ENCODE data around the gene PDK1. TPM values are rescaled to one million over a fixed set of nuclear protein-coding genes. Genes with fewer than 3 reads are reported as not detected.

Gene PDK1
- total and polyA plus RNA-seq, 11 donors, result 6.7 to 69.0 (median 49.5) TPM

GRCh38 chr2:172655091-172655837 lies 99.4 kb downstream of the PDK1 start:
- Histone ChIP-seq H3K27me3 (no peaks in the 10 kb centered on the region), H3K36me3 (no peaks in the 10 kb centered on the region), H3K9me3 (peaks cover 0 to 60% (median 6%) of the 10 kb centered on the region in 12 donors), H3K4me3 (no peak overlapping the region), H3K4me1 (no peaks in the 10 kb centered on the region), H3K27ac (no peak overlapping the region)
- no peak for TF ChIP-seq POLR2A (IDR thresholded peaks at IDR 0.05)
- TF ChIP-seq, protein P1, sequence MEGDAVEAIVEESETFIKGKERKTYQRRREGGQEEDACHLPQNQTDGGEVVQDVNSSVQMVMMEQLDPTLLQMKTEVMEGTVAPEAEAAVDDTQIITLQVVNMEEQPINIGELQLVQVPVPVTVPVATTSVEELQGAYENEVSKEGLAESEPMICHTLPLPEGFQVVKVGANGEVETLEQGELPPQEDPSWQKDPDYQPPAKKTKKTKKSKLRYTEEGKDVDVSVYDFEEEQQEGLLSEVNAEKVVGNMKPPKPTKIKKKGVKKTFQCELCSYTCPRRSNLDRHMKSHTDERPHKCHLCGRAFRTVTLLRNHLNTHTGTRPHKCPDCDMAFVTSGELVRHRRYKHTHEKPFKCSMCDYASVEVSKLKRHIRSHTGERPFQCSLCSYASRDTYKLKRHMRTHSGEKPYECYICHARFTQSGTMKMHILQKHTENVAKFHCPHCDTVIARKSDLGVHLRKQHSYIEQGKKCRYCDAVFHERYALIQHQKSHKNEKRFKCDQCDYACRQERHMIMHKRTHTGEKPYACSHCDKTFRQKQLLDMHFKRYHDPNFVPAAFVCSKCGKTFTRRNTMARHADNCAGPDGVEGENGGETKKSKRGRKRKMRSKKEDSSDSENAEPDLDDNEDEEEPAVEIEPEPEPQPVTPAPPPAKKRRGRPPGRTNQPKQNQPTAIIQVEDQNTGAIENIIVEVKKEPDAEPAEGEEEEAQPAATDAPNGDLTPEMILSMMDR (IDR thresholded peaks at IDR 0.05), result no peak
- WGBS, 4 donors, result 81 to 84% (median 83%) methylated on average over 6 to 8 of the region's 8 CpGs
- intact Hi-C loops (cut with DNase I), result no loop called here
- ATAC-seq (no peak), DNase-seq (no peak)

DNA sequence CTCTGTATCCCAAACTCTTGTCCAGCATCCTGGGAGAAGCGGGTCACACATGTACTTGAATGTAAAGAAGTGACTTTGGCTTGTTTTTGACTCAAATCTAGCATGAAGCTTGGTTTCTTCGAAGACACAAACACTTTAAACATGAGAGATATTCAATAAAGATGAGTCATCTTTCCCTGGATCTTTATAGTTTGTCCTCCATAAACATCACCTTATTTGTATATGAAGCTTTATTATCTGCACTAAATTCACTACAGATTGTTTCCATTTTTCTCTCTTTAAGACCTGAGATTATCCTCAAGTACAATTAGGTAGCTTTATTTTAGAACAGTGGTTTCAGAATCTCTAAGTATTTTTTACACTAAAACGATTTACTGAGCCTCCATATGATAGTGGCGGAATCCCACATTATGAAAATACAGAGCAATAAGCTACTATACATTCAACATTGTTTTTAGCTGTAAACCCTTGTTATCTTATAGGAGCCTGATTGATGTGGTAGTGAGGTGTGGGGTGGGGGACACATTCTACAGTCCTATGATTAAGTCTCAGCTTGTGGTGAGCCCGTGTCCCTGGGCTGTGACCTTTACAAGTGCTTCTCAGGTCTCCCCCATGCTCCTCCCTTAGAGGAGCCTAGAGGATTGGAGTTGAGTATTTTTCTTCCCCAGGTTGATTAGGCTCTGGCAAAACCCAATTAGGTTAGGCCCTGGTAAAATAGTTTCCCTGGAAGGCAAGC lies 100.1 kb downstream of the PDK1 start:
- Histone ChIP-seq H3K27me3 (no peaks in the 10 kb centered on the region), H3K27ac (no peak overlapping the region), H3K36me3 (no peaks in the 10 kb centered on the region), H3K4me1 (no peaks in the 10 kb centered on the region), H3K4me3 (no peak overlapping the region), H3K9me3 (peaks cover 0 to 53% (median 6%) of the 10 kb centered on the region in 12 donors)
- TF ChIP-seq POLR2A (IDR thresholded peaks at IDR 0.05), result no peak
- TF ChIP-seq, protein P1 (IDR thresholded peaks at IDR 0.05), result no peak
- ATAC-seq, result no peak
- WGBS, 4 donors, result 85 to 91% (median 87%) methylated on average over 5 of the region's 5 CpGs
- no peak for DNase-seq
- intact Hi-C loops (cut with DNase I), result no loop called here

Other genes starting within 250 kb of the PDK1 start
- gene ITGA6, start 128.5 kb upstream of the PDK1 start, total RNA-seq, result 10 to 100 TPM; 40.5 to 84.8 (median 51.2) TPM
- gene ITGA6, start 128.5 kb upstream of the PDK1 start, polyA plus RNA-seq, result 10 to 100 TPM; 11.8 to 37.2 TPM
- 10 to 100 TPM in 6 of 9 donors, 1 to 10 TPM in 3; 3.5 to 21.2 (median 11.0) TPM for gene RAPGEF4, start 179.8 kb downstream of the PDK1 start, total RNA-seq
- 1 to 10 TPM; 1.3 to 2.9 TPM for gene RAPGEF4, start 179.8 kb downstream of the PDK1 start, polyA plus RNA-seq

All from heart left ventricle (tissue), 16 donors.